Chondrocyte (in vitro differentiated cells): ENCODE measurements around the gene DNAJB8. TPM values are rescaled to one million over a fixed set of nuclear protein-coding genes. Genes with fewer than 3 reads are reported as not detected.

Source experiments
- DNase-seq: peaks from one replicate; pipeline ENCODE4 v3.0.0; 2021; ENCODE audit warnings: mixed read lengths, low spot score
- H3K27ac Mint-ChIP-seq: one replicate; pipeline ENCODE4 v1.8.0; 2021; ENCODE audit warnings: mild to moderate bottlenecking, moderate library complexity, mixed read lengths; ENCODE audit not compliant: unreplicated experiment
- H3K27me3 Mint-ChIP-seq: 2 replicates; pipeline ENCODE4 v1.8.0; 2021; ENCODE audit warnings: low read depth, mixed read lengths
- H3K36me3 Mint-ChIP-seq: 2 replicates; pipeline ENCODE4 v1.8.0; 2021; ENCODE audit warnings: low read depth, mixed read lengths
- H3K4me1 Mint-ChIP-seq: 2 replicates; pipeline ENCODE4 v1.8.0; 2021; ENCODE audit warnings: low read depth, mild to moderate bottlenecking, mixed read lengths
- H3K4me3 Mint-ChIP-seq: one replicate; pipeline ENCODE4 v1.8.0; 2021; ENCODE audit warnings: mild to moderate bottlenecking, moderate library complexity, mixed read lengths; ENCODE audit not compliant: unreplicated experiment
- H3K9me3 Mint-ChIP-seq: 2 replicates; pipeline ENCODE4 v1.8.0; 2021; ENCODE audit warnings: low read depth, mixed read lengths
- CTCF ChIP-seq: fragments of 200-600 bp; sonication (generic); IDR thresholded peaks from 2 replicates; pipeline ENCODE4 v1.5.0; 2021; ENCODE audit warnings: antibody characterized with exemption, mild to moderate bottlenecking, moderate library complexity
- total RNA-seq: library from RNA; stranded (reverse); gene quantifications from 3 replicates; pipeline ENCODE4 v1.2.1, GENCODE V29; 2021

DNAJB8 gene
- total RNA-seq, 1 donor from 2014 or later = not detected

- Mint-ChIP-seq H3K27ac (no peak overlapping the region), H3K4me1 (peaks cover 17% of the 10 kb centered on the region), H3K9me3 (no peaks in the 10 kb centered on the region), H3K36me3 (peaks cover 2% of the 10 kb centered on the region), H3K27me3 (peaks cover 52% of the 10 kb centered on the region), H3K4me3 (peak overlapping the region; percentile 71)
- peak; percentile 84 for DNase-seq
- peak; percentile 89 for TF ChIP-seq CTCF
These were observed 30.8 kb upstream of the DNAJB8 start for GRCh38 chr3:128497305-128498126.

GRCh38 chr3:128496602-128497304 is 30.1 kb upstream of the DNAJB8 start:
- no peak for TF ChIP-seq CTCF
- Mint-ChIP-seq H3K4me3 (peak overlapping the region; percentile 71), H3K36me3 (peaks cover 2% of the 10 kb centered on the region), H3K9me3 (no peaks in the 10 kb centered on the region), H3K4me1 (peaks cover 17% of the 10 kb centered on the region), H3K27me3 (peaks cover 51% of the 10 kb centered on the region), H3K27ac (no peak overlapping the region)
- DNase-seq = peak; percentile 93

- DNase-seq = peak; percentile 75
- no peak for TF ChIP-seq CTCF
- Mint-ChIP-seq H3K9me3 (no peaks in the 10 kb centered on the region), H3K4me1 (peaks cover 17% of the 10 kb centered on the region), H3K27ac (no peak overlapping the region), H3K27me3 (peaks cover 51% of the 10 kb centered on the region), H3K36me3 (peaks cover 2% of the 10 kb centered on the region), H3K4me3 (no peak overlapping the region)
These were observed 29.4 kb upstream of the DNAJB8 start for GRCh38 chr3:128496019-128496601.

- no peak for TF ChIP-seq CTCF
- H3K27me3 Mint-ChIP-seq = peaks cover 55% of the 10 kb centered on the region
- no peak overlapping the region for H3K27ac Mint-ChIP-seq
- H3K4me1 Mint-ChIP-seq = peaks cover 17% of the 10 kb centered on the region
- H3K9me3 Mint-ChIP-seq = no peaks in the 10 kb centered on the region
- peak; percentile 75 for DNase-seq
- H3K36me3 Mint-ChIP-seq = peaks cover 2% of the 10 kb centered on the region
- H3K4me3 Mint-ChIP-seq = no peak overlapping the region
These were observed 28.8 kb upstream of the DNAJB8 start for GRCh38 chr3:128495435-128495970.

GRCh38 chr3:128494367-128494650 is 27.6 kb upstream of the DNAJB8 start:
- no peak overlapping the region for H3K4me3 Mint-ChIP-seq
- H3K36me3 Mint-ChIP-seq = peaks cover 2% of the 10 kb centered on the region
- H3K27me3 Mint-ChIP-seq = peaks cover 59% of the 10 kb centered on the region
- no peak overlapping the region for H3K27ac Mint-ChIP-seq
- peaks cover 24% of the 10 kb centered on the region for H3K4me1 Mint-ChIP-seq
- H3K9me3 Mint-ChIP-seq = no peaks in the 10 kb centered on the region
- TF ChIP-seq CTCF = no peak
- peak; percentile 11 for DNase-seq
